GM19468 (cell line): ENCODE data around the gene AVL9.
"Not testable (repeated sequence)": the region's sequence is repeated elsewhere in the genome, so short reads cannot be mapped to it uniquely, and the experiment has no call there.

Experiments used
- ATAC-seq: cut with Tn5 transposase; IDR thresholded peaks from one replicate; pipeline ENCODE4 v1.9.1; 2021; ENCODE audit warnings: mild to moderate bottlenecking, moderate library complexity, moderate number of reproducible peaks; ENCODE audit not compliant: unreplicated experiment; ENCODE audit errors: extremely low read depth

AVL9 gene

DNA sequence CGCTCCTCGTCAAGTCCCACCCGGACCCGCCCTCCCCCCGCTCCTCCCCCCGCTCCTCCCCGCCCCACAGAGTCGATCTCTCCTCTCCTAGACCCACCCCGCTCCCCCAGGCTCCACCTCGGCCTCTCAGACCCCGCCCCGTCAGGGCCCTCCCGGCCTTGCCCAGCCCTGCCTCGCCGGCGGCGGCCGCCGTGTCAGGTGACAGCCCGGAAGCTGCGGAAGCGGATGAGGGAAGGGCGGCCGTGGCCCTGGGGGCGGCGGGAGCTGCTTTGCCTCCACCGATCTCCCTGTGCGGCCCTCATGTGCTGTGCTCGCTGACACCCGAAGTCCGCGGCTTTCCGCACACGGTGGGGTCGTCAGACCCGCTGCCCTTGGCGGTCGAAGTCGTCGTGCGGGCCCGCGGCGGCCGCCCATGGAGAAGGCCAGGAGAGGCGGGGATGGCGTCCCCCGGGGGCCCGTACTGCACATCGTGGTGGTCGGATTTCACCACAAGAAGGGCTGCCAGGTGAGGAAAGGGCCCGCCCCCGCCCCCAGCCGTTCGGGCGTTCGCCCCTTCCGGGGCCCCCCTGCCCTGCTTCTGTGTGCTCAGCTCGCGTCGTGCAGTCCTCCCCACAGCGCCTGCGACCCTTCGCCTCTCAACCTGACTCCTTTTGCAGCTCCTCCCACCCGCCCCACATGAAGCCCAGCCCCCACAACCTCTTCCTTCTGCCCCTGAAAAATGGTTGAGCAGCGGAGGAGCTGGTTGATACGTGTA lies at the start of gene AVL9:
Gene AVL9, plus strand, starts transcription at position 192 of the 754 bp plus-strand sequence. Its CDS starts 221 bp downstream, at position 413.
- peak; percentile 95 for ATAC-seq

DNA sequence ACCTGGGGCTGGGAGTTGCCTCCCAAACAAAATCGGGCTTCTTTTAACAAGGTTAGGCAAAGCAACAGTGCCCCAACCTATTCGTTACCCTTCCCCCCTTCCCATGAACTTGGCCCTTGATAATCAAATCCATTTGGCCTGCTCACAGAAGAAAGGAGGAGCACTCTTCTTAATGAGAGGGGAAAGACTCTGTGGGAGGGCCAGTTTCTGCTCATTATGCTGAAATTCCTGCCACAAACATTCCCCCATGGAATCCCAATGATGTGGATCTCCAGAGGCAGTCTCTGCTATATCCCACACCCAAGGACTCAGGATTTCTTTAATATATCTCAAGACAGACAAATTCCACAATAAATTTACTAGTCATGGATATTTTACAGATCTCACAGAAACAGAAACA lies 48.1 kb upstream of the AVL9 start:
- ATAC-seq: no peak

DNA sequence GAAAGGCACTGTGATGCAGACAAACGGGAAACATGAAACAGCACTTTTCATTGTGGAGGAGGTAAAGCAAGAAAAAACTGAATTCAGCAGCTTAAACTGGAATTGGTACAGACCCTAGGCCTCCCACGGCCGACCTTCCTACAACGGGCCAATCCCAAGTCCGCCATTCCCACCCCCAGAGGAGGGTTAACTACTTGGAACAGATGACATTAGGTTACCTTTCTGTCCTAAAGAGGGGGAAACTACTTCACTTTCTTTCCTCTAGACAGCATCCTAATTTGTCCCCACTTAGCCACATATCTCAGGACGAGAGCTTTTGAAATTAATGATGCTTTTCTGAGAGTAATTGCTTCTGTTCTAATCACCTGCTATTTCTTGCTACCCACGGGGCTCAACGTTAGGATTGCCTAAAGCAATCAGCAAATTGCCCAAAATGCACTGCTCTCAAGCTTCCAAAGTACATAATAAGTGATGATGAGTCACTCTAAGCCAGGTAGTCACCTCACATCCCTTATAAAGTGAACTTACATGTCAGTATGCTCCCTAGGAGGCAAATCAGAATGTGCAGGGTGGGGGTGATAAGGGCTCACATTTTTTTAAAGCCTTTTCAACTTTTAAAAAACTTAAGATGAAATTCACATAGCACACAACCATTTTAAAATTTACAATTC lies 41.8 kb upstream of the AVL9 start:
- no peak for ATAC-seq

DNA sequence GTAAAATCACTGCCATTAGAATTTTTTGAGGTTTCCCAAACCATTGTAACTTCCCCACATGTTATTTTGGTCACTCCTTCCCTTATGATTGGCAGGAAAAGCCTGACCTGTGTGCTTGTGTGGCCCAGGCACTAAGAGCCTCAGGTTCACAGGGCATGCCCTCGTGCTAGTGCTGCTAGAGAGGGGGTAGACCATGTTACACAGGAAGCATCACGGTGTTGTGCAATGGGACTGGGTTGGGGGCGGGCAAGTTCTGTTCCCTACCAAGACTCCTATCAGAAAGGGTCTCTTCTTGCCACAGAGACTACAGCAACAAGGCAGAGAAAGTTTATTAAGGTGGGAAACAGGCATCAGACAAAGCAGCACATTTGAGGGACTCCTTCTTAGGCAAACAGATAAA lies 37.3 kb upstream of the AVL9 start:
- ATAC-seq: no peak

DNA sequence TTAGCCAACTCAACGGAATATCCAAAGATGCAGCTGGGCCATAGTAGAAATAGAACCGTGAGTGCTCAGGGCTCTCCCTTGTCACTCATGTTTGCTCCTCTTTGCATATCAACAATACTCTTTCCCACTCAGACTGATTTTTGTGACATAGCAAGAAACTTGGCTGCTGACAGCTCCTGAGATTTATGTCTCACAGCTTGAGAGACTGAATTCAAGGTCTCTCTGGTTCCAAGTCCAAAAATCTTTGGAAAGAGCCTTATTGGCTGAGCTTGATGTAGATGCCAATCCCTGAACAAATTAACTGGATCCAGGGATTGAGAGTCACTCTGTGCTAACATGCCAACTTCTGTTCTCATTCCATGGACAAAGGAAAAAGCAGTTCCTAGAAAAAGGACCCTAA lies 35.5 kb upstream of the AVL9 start:
- ATAC-seq: no peak

DNA sequence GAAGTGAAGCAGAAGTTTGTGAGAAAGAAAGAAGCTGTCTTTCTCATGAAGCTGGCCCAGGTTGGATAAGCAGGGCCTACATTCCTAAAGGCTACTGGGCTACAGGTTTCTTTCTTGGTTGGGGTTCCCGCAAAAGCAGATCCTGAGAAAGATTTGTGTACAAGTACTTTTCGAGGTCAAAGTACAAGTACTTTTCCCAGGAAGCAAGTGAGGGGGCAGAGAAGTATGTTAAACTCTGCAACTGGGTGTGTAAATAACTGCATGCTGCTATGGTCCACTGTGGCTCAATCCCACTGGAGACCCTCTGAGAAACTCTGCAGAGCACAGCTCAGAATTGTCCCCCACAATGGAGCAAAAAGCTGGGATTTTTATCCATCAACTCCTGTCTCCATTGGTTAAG lies 33.8 kb upstream of the AVL9 start:
- no peak for ATAC-seq

DNA sequence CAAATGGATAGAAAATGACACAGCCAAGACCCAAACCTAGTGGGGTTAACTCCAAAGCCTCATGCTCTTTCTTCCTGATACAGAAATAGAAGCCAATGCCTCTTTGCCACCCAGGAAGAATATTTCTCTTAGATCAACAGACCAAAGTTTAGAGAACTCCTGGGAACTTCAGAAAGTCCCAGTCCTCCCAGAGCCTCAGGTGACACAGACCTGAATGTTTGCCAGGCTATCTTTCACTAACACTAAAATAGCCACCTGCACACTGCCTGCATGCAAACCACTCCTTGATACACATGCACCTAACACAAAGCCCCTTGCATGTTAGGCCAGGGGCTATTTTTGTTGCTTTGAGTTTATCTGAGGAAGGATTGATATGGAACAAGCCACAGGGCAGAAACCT lies 32.8 kb upstream of the AVL9 start:
- no peak for ATAC-seq

DNA sequence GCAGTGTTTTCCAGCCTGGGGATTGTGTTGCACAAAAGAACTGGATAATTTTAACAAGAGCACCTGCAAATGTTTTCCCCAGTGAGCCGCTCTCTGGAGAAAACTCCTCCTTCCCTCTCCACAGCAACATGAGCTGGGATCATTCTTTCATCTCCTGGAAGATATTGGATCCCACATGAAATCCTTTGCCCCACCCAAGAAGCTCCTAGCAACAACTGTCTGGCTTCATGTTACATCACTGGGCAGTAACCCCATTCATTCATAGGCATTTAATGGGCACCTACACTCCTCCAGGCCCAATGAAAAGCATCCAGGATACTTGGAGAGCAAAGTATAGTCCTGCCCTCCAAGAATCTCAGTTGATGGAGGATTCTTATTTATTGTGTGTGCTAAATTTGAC lies 32.3 kb upstream of the AVL9 start:
- no peak for ATAC-seq

DNA sequence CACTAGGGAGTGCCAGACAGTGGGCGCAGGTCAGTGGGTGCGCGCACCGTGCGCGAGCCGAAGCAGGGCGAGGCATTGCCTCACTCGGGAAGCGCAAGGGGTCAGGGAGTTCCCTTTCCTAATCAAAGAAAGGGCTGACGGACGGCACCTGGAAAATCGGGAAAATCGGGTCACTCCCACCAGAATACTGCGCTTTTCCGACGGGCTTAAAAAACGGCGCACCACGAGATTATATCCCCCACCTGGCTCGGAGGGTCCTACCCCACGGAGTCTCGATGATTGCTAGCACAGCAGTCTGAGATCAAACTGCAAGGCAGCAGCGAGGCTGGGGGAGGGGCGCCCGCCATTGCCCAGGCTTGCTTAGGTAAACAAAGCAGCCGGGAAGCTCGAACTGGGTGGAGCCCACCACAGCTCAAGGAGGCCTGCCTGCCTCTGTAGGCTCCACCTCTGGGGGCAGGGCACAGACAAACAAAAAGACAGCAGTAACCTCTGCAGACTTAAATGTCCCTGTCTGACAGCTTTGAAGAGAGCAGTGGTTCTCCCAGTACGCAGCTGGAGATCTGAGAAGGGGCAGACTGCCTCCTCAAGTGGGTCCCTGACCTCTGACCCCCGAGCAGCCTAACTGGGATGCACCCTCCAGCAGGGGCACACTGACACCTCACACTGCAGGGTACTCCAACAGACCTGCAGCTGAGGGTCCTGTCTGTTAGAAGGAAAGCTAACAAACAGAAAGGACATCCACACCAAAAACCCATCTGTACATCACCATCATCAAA lies 30.5 kb upstream of the AVL9 start:
- ATAC-seq: not testable (repeated sequence)

DNA sequence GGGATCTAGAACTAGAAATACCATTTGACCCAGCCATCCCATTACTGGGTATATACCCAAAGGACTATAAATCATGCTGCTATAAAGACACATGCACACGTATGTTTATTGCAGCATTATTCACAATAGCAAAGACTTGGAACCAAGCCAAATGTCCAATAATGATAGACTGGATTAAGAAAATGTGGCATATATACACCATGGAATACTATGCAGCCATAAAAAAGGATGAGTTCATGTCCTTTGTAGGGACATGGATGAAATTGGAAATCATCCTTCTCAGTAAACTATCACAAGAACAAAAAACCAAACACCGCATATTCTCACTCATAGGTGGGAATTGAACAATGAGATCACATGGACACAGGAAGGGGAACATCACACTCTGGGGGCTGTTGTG lies 25.3 kb upstream of the AVL9 start:
- ATAC-seq: not testable (repeated sequence)

DNA sequence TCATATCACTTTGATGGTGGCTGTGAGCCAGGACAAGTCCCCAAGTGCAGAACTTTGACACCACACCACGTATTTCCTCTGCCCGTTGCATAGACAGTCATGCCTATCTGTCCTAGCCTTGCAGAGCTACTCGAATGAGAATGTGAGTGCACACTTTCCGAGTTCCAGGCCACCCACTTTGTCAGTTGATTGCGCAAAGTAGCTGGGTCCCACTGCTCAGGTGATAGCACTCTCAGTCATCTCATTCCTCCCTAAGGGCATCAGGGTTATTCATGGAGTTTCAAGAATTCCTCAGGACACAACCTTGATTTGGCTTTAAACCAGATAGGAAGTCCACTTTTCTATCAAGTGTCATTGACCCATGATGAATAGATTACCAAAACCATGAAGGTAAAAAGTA lies 24.4 kb upstream of the AVL9 start:
- no peak for ATAC-seq

DNA sequence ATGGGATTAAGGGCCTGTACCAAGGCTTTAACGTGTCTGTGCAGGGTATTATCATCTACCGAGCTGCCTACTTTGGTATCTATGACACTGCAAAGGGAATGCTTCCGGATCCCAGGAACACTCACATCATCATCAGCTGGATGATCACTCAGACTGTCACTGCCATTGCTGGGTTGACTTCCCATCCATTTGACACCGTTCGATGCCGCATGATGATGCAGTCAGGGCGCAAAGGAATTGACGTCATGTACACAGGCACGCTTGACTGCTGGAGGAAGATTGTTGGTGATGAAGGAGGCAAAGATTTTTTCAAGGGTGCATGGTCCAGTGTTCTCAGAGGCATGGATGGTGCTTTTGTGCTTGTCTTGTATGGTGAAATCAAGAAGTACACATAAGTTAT lies 23.3 kb upstream of the AVL9 start:
- no peak for ATAC-seq

DNA sequence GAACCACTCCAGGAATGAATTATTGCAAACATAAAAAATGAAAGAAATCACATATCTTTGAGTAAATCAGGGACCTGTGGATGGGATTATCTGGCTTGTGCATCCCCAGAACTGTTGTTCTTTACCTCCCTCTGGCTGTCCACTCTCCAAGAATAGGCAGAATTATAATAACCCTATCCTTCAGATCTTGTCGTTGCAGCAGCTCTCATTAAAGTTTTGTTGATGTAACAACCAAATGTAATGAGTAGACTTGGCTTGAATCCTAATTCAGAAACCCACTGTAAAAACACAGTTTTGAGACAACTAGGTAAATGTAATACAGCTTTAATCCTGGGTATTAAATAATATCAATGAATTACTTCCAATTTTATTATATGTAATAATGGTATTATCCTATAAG lies 21.3 kb upstream of the AVL9 start:
- no peak for ATAC-seq

DNA sequence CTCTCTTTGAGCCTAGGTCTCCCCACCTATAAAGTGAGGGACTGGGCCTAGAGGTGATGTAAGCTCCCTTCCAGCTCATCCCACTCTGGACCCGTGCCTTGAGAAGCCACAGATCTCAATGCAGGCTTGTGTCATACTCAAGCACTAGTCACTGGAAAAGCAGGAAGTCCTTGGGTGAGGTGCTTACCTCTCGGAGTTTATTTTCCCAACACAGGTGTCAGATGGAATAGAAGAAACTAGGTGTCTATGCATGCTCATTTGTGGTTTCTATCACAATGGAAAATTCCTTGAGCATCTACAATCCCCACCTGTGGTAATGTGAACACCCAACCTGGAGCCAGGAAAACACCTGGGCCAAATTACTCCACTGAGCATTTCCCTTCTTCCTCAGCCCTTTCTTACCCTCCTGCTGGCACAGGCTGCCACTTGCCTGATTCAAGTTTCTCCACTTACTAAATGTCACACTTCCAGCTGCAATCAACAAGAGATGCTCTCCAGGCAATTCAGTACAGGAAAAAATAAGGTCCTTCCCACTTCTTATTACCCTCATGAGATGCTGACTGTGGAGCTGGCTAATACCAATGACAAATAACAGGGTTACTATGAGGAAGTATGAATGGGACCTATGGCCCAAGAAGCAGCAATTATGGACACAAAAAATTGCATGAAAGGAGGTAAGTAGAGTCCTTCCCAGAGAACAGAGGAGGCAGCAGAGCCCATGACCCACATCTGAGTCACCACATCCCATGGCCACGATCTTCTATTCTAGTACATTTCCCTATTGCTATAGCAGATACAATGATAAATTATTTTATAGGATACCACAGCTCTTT lies 18.3 kb upstream of the AVL9 start:
- no peak for ATAC-seq

DNA sequence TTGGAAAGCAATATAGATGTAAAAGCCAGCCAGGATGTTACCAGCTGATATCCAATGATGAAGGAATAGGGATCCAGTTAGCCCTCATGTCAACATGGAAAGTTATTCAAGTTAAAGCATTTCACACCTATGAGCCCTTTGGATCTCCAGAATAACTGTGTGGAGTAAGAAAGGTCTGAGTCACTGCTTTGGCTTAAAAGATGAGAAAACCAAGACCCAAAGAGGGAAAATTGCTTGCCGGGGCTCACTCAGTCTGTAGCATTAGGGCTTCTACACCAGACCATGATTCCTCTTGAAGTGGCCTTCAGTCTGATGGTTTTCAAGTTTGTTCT lies 17.7 kb upstream of the AVL9 start:
- ATAC-seq: no peak

DNA sequence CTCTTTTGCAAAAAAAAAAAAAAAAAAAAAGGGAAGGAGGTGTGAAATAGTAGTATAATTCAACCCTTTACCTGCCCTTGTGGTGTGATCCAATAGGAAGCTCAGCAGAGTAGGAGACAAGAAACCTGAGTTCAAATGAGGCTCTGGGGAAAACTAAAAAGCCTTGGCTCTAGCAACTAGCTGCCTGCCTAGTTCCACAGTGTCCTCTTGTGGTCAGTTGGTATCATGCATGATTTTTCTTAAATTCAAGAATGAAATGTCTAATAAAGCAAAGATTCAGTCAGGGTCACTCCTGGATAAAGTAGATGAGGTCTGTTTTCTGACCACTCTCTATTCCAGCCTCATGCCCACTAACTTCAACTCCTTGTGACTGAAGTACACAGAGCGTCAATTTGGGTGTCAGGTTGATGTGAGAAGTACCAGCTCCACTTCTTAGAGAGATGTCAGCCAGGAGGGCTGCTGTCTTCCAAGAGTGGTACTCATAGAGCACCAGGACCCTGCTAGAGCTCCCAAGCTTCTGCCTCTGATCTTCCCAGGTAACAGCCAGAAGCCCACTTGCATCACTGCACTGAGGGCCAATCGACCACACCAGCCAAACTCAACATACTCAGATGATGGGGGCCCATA lies 15.6 kb upstream of the AVL9 start:
- peak; percentile 52 for ATAC-seq

DNA sequence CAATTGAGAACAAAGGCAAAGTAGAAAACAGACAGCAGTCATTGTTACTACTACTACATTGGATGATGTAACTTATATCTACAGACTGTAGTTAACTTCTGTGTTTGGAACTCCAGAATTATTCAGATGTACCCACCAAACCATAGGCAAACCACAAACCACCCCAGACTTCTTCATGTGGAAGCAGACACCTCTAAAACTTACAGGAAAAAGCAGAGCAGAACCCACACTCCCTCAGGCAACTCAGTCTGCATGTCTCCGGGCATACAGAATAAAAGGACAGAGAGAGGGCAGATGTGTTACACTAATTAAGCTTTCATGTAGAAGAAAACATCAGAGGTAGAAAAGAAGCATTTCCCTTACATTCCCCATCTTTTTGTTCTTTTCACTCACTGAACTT lies 14.1 kb upstream of the AVL9 start:
- no peak for ATAC-seq

DNA sequence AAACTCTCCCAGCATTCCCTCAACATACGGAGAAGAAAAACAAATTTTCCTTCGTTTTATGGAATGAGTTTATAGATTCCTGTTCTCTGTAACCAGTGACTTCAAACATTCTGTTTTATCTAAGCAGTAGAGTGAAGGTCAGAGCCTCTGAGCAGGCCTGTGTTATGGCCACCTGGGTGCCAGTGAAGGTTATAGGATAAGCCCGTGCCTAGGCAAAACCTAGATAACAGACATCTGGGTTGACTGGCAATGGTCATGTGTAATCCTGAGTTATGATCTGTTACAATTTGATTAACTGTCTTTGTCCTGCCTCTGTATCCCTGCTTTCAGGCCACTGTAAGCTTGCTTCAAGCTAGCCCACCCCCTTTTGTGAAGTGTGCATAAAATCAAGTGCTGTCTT lies 13.4 kb upstream of the AVL9 start:
- no peak for ATAC-seq

DNA sequence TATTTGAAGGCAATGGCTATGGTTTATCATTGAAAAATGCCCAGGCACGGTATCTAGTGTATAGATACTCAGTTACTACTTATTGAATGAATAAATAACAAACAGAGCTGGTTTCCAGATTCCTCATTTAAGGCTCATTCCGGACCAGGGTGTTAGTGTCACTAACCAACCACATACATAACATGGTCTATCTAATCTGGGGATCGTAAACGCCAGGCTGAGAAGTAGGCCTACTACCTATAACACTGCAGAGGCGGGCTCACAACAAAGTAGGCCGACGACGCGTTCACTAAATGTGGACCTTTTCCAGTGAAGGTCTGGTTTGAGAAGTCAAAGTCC lies 5.5 kb upstream of the AVL9 start:
- no peak for ATAC-seq

DNA sequence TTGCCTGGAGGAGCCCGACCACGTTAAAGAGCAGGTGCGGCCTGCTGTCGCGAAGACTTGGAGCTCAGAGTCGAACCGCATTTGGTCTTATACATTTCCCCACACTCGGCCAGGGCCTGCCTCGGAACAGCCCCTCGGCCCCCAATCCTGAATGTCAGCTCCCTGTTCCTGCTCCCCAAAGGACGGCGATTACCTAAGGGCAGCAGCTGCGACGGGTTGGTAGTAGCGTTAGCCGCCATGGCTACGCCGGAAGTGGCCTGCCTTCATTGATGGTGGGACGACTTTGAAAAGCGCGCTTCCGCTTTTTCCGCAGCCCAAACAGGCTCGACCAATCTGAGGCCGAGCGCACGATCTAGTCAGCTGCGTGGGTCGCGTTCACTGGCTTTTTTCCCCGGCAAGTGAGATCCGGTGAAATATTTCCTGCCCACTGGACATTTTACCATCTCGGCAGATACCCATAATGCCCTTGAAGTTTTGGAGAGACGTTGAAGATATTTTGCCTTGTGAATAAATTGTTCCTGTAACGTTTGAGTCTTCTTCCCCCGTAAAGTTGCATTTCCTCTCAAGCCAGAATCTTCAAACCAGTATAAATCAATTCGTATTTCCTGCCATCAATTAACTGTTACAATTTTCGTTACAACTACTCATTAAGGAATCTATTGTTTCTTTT lies 5.0 kb upstream of the AVL9 start, which contains the start of gene LSM5:
Gene LSM5, minus strand, starts transcription at position 254 of the 670 bp plus-strand sequence. Its CDS starts 15 bp downstream, at position 239.
- ATAC-seq: peak; percentile 91
